ENCODE measurements around the gene RAD54L2.

- TF ChIP-seq CTCF (IDR thresholded peaks at IDR 0.05; ENCODE audit: poor library complexity) (no peak), EZH2phosphoT487 (IDR thresholded peaks at IDR 0.05; ENCODE audit: low read depth, severe bottlenecking, unreplicated experiment) (no peak), EZH2 (IDR thresholded peaks at IDR 0.05; ENCODE audit: borderline replicate concordance) (no peak)
These were observed 39.7 kb downstream of the RAD54L2 start for GRCh38 chr3:51578238-51578637.
